Measurements from ENCODE around the gene LYVE1.
"Not testable (repeated sequence)": the region's sequence is repeated elsewhere in the genome, so short reads cannot be mapped to it uniquely, and the experiment has no call there.

LYVE1 gene

GRCh38 chr11:10568486-10568941, at the start of gene LYVE1:
TSS of gene LYVE1 (minus strand) at chr11:10568665. CDS start at chr11:10568532, 133 bp downstream.
- peak; percentile 93 for DNase-seq (ENCODE audit: low read depth, low spot score)

- DNase-seq (ENCODE audit: low read depth, low spot score) = no peak
Measured at GRCh38 chr11:10617551-10617950, 49.1 kb upstream of the LYVE1 start.

- DNase-seq (ENCODE audit: low read depth, low spot score) = no peak
Measured at GRCh38 chr11:10611979-10612862, 43.8 kb upstream of the LYVE1 start.

GRCh38 chr11:10609636-10610035, 41.2 kb upstream of the LYVE1 start:
- DNase-seq (ENCODE audit: low read depth, low spot score) = no peak

- DNase-seq (ENCODE audit: low read depth, low spot score) = no peak
Measured at GRCh38 chr11:10608584-10608983, 40.1 kb upstream of the LYVE1 start.

- DNase-seq (ENCODE audit: low read depth, low spot score) = no peak
Measured at GRCh38 chr11:10607462-10608132, 39.1 kb upstream of the LYVE1 start.

GRCh38 chr11:10606536-10607208, 38.2 kb upstream of the LYVE1 start:
- DNase-seq (ENCODE audit: low read depth, low spot score) = no peak

GRCh38 chr11:10605941-10606381, 37.5 kb upstream of the LYVE1 start:
- DNase-seq (ENCODE audit: low read depth, low spot score) = peak; percentile 57

- no peak for DNase-seq (ENCODE audit: low read depth, low spot score)
Measured at GRCh38 chr11:10604798-10605197, 36.3 kb upstream of the LYVE1 start.

GRCh38 chr11:10604340-10604748, 35.9 kb upstream of the LYVE1 start:
- DNase-seq (ENCODE audit: low read depth, low spot score) = no peak

GRCh38 chr11:10603721-10604297, 35.3 kb upstream of the LYVE1 start:
- DNase-seq (ENCODE audit: low read depth, low spot score) = no peak

GRCh38 chr11:10602945-10603344, 34.5 kb upstream of the LYVE1 start:
- no peak for DNase-seq (ENCODE audit: low read depth, low spot score)

- no peak for DNase-seq (ENCODE audit: low read depth, low spot score)
Measured at GRCh38 chr11:10602366-10602765, 33.9 kb upstream of the LYVE1 start.

- DNase-seq (ENCODE audit: low read depth, low spot score) = no peak
Measured at GRCh38 chr11:10601837-10602236, 33.4 kb upstream of the LYVE1 start.

- DNase-seq (ENCODE audit: low read depth, low spot score) = no peak
Measured at GRCh38 chr11:10600570-10601248, 32.2 kb upstream of the LYVE1 start.

GRCh38 chr11:10599388-10600175, 31.1 kb upstream of the LYVE1 start:
- no peak for DNase-seq (ENCODE audit: low read depth, low spot score)

- no peak for DNase-seq (ENCODE audit: low read depth, low spot score)
Measured at GRCh38 chr11:10598816-10599215, 30.4 kb upstream of the LYVE1 start.

GRCh38 chr11:10597877-10598351, 29.4 kb upstream of the LYVE1 start:
- DNase-seq (ENCODE audit: low read depth, low spot score) = no peak

- DNase-seq (ENCODE audit: low read depth, low spot score) = not testable (repeated sequence)
Measured at GRCh38 chr11:10595840-10596239, 27.4 kb upstream of the LYVE1 start.

GRCh38 chr11:10594407-10594806, 25.9 kb upstream of the LYVE1 start:
- DNase-seq (ENCODE audit: low read depth, low spot score) = no peak

Data from brain pericyte (primary cell).